HG02763 (cell line): ENCODE results near the gene RTN4IP1.
"Not testable (repeated sequence)": the region's sequence is repeated elsewhere in the genome, so short reads cannot be mapped to it uniquely, and the experiment has no call there.

Experiments
- ATAC-seq: cut with Tn5 transposase; IDR thresholded peaks from one replicate; pipeline ENCODE4 v1.9.1; 2021; ENCODE audit warnings: mild to moderate bottlenecking, moderate library complexity; ENCODE audit not compliant: unreplicated experiment

Gene RTN4IP1

GRCh38 chr6:106548926-106549455 is 80.3 kb downstream of the RTN4IP1 start:
- ATAC-seq: not testable (repeated sequence)

- ATAC-seq: no peak
Observed at GRCh38 chr6:106547601-106548453, 81.5 kb downstream of the RTN4IP1 start.

- ATAC-seq: no peak
Observed at GRCh38 chr6:106546691-106547414, 82.4 kb downstream of the RTN4IP1 start.

GRCh38 chr6:106546261-106546690 is 83.0 kb downstream of the RTN4IP1 start:
- ATAC-seq: no peak

- ATAC-seq: no peak
Observed at GRCh38 chr6:106540907-106541306, 88.4 kb downstream of the RTN4IP1 start.

- ATAC-seq: no peak
Observed at GRCh38 chr6:106540432-106540831, 88.9 kb downstream of the RTN4IP1 start.

- ATAC-seq: no peak
Observed at GRCh38 chr6:106539936-106540335, 89.4 kb downstream of the RTN4IP1 start.

- ATAC-seq: no peak
Observed at GRCh38 chr6:106538145-106538544, 91.2 kb downstream of the RTN4IP1 start.

GRCh38 chr6:106537662-106538061 is 91.6 kb downstream of the RTN4IP1 start:
- no peak for ATAC-seq

GRCh38 chr6:106536851-106537250 is 92.4 kb downstream of the RTN4IP1 start:
- no peak for ATAC-seq

GRCh38 chr6:106536357-106536756 is 92.9 kb downstream of the RTN4IP1 start:
- no peak for ATAC-seq

GRCh38 chr6:106535012-106535411 is 94.3 kb downstream of the RTN4IP1 start:
- no peak for ATAC-seq

- no peak for ATAC-seq
Observed at GRCh38 chr6:106534564-106534982, 94.7 kb downstream of the RTN4IP1 start.

- no peak for ATAC-seq
Observed at GRCh38 chr6:106534004-106534403, 95.3 kb downstream of the RTN4IP1 start.

- no peak for ATAC-seq
Observed at GRCh38 chr6:106533054-106533453, 96.2 kb downstream of the RTN4IP1 start.

GRCh38 chr6:106530502-106530901 is 98.8 kb downstream of the RTN4IP1 start:
- ATAC-seq: no peak

- no peak for ATAC-seq
Observed at GRCh38 chr6:106530026-106530425, 99.3 kb downstream of the RTN4IP1 start.

GRCh38 chr6:106529438-106529837 is 99.9 kb downstream of the RTN4IP1 start:
- ATAC-seq: no peak

GRCh38 chr6:106528521-106528920 is 100.8 kb downstream of the RTN4IP1 start:
- ATAC-seq: no peak

- ATAC-seq: no peak
Observed at GRCh38 chr6:106527979-106528378, 101.3 kb downstream of the RTN4IP1 start.

- no peak for ATAC-seq
Observed at GRCh38 chr6:106527117-106527516, 102.2 kb downstream of the RTN4IP1 start.

GRCh38 chr6:106525882-106526275 is 103.4 kb downstream of the RTN4IP1 start:
- ATAC-seq: no peak
